Esophagus muscularis mucosa (tissue), 4 donors: Measurements from ENCODE around the gene DSCAML1. TPM values are rescaled to one million over a fixed set of nuclear protein-coding genes. Genes with fewer than 3 reads are reported as not detected.

Experiments
- DNase-seq: peaks from one replicate; pipeline ENCODE4 v3.0.0-alpha.2; 2017; ENCODE audit errors: extremely low spot score
- H3K27ac ChIP-seq, 4 donors: fragments of 200-600 bp; sonication (generic); replicated peaks in 1 of 4; 1 replicate in 3 of 4; 2 replicates in 1 of 4; pipeline ENCODE4 v1.5.1; 2016 to 2019; ENCODE audit warnings: mild to moderate bottlenecking in 1 of 4
- H3K27me3 ChIP-seq, 4 donors: fragments of 200-600 bp; sonication (generic); one replicate each; pipeline versions ENCODE4 v1.5.1 to v1.6.0; 2016 to 2019
- H3K36me3 ChIP-seq, 4 donors: fragments of 200-600 bp; sonication (generic); one replicate each; pipeline ENCODE4 v1.5.1; 2016 to 2019
- H3K4me1 ChIP-seq, 4 donors: fragments of 200-600 bp; sonication (generic); one replicate each; pipeline ENCODE4 v1.5.1; 2016 to 2019
- H3K4me3 ChIP-seq, 4 donors: fragments of 200-600 bp; sonication (generic); 1 replicate in 2 of 4; 2 replicates in 2 of 4; pipeline ENCODE4 v1.5.1; 2016 to 2019; ENCODE audit warnings: mild to moderate bottlenecking in 4 of 4, moderate library complexity in 1 of 4
- H3K9me3 ChIP-seq, 4 donors: fragments of 200-600 bp; sonication (generic); 1 replicate in 3 of 4; 2 replicates in 1 of 4; pipeline ENCODE4 v1.5.1; 2016 to 2019
- EP300 ChIP-seq: sonication (generic); formaldehyde crosslinking; IDR thresholded peaks from one replicate; pipeline ENCODE4 v1.6.1; 2017; ENCODE audit warnings: antibody characterized with exemption
- POLR2A ChIP-seq: fragments of 450-650 bp; IDR thresholded peaks from one replicate; pipeline ENCODE4 v1.6.1; 2017; ENCODE audit warnings: antibody characterized with exemption, moderate library complexity, mild to moderate bottlenecking, low read depth
- POLR2AphosphoS5 ChIP-seq, 2 donors: sonication (generic); formaldehyde crosslinking; IDR thresholded peaks; one replicate each; pipeline ENCODE4 v1.6.1; 2017; ENCODE audit warnings: antibody characterized with exemption in 2 of 2
- WGBS: methylation state at CpG from one replicate; pipeline ENCODE4 v1.1.5; 2018; 5-methylcytosine and 5-hydroxymethylcytosine counted together
- intact Hi-C: fragments of 100-400 bp; cut with DNase I; formaldehyde crosslinking; loops from one replicate; pipeline ENCODE4 v1.15.1; 2023
- total RNA-seq, 4 donors: library from RNA; depleted of rRNA; stranded (reverse); fragments of >200 nt; gene quantifications; one replicate each; pipeline versions ENCODE4 v1.1.0 to v1.2.1, GENCODE V29; 2016
- TF ChIP-seq, protein P1 (sequence below), 3 experiments: fragments of 200-600 bp in 2 of 3; fragments of 450-650 bp in 1 of 3; sonication (generic) in 2 of 3; IDR thresholded peaks; one replicate each; pipeline ENCODE4 v1.5.1; 2017 to 2019; ENCODE audit warnings: antibody characterized with exemption in 3 of 3, mild to moderate bottlenecking in 2 of 3, moderate library complexity in 1 of 3

The DSCAML1 gene
- total RNA-seq, 4 donors from 2014 or later, result 0.50 to 5.8 (median 1.2) TPM

- Histone ChIP-seq H3K27ac (no peak overlapping the region), H3K36me3 (no peaks in the 10 kb centered on the region), H3K4me1 (peaks cover 0 to 13% (median 0%) of the 10 kb centered on the region in 4 donors), H3K9me3 (no peaks in the 10 kb centered on the region), H3K27me3 (peaks cover 0 to 15% (median 0%) of the 10 kb centered on the region in 4 donors), H3K4me3 (no peak overlapping the region)
- no peak for DNase-seq
- TF ChIP-seq, protein P1, sequence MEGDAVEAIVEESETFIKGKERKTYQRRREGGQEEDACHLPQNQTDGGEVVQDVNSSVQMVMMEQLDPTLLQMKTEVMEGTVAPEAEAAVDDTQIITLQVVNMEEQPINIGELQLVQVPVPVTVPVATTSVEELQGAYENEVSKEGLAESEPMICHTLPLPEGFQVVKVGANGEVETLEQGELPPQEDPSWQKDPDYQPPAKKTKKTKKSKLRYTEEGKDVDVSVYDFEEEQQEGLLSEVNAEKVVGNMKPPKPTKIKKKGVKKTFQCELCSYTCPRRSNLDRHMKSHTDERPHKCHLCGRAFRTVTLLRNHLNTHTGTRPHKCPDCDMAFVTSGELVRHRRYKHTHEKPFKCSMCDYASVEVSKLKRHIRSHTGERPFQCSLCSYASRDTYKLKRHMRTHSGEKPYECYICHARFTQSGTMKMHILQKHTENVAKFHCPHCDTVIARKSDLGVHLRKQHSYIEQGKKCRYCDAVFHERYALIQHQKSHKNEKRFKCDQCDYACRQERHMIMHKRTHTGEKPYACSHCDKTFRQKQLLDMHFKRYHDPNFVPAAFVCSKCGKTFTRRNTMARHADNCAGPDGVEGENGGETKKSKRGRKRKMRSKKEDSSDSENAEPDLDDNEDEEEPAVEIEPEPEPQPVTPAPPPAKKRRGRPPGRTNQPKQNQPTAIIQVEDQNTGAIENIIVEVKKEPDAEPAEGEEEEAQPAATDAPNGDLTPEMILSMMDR (IDR thresholded peaks at IDR 0.05), result no peak
- TF ChIP-seq EP300 (no peak), POLR2A (no peak), POLR2AphosphoS5 (IDR thresholded peaks at IDR 0.05) (no peak)
- intact Hi-C loops, result no loop called here
These were observed 72.4 kb downstream of the DSCAML1 start for GRCh38 chr11:117724621-117725020.

DNA sequence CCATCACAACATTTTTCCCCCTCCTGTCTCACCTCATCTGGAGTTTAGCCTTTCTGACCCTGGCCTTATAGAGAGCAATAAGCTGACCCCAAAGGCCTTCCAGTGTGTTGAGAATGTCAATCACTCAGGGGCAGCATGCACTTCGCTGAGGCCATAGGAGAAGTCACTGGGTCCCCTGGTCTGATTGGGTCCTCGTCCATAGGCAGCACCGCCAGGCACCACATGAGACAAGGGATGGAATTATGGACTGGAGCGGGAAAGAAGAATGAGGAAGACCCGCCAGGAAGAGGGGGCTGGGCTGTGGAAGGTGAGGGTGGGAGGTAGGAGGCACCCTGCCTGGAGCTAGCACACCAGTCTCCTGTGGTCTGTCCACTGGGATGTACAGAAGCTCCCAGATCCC lies 72.9 kb downstream of the DSCAML1 start:
- Histone ChIP-seq H3K4me3 (no peak overlapping the region), H3K27me3 (peaks cover 0 to 15% (median 0%) of the 10 kb centered on the region in 4 donors), H3K36me3 (no peaks in the 10 kb centered on the region), H3K27ac (no peak overlapping the region), H3K4me1 (peaks cover 0 to 13% (median 0%) of the 10 kb centered on the region in 4 donors), H3K9me3 (no peaks in the 10 kb centered on the region)
- TF ChIP-seq EP300, result no peak
- TF ChIP-seq POLR2A, result no peak
- TF ChIP-seq POLR2AphosphoS5 (IDR thresholded peaks at IDR 0.05), result no peak
- TF ChIP-seq, protein P1 (IDR thresholded peaks at IDR 0.05), result no peak
- intact Hi-C loops, result no loop called here
- no peak for DNase-seq
- WGBS, result 95% methylated on average over 5 of the region's 5 CpGs

DNA sequence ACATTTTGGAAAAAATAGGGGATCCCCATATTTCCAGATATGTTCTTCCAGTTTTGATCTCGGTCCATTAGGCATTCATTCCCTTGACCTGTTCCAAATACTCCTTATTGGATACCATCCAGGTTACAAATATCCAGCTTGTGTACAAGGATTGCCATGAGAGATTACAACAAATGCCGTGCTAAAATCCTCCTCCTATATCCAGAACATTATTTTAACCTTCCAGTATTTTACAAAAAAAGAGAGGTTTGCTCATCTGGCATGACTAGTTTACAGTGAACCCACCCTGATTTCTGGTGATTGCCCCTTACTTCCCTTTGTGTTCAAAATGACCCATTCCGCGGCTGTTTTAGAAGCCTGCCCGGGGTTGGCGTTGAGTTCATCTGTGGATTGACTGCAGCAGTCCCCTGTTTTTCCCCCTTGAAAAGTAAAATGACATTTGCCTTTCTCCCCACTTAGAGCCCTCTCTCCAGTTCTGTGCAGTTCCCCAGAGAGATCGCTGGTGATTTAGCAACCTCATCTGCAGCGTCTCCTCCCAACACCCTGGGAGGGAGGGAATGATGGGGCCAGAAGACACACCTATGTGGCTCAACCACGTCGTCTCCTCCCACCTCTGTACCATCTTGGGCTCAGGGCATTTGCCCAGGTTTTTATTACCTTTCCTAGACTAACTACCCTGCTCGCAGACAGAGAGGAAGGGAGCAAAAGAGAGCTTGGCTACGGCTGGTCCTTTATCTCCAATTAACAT lies 73.6 kb downstream of the DSCAML1 start:
- Histone ChIP-seq H3K4me1 (peaks cover 0 to 13% (median 0%) of the 10 kb centered on the region in 4 donors), H3K27ac (no peak overlapping the region), H3K9me3 (no peaks in the 10 kb centered on the region), H3K4me3 (no peak overlapping the region), H3K36me3 (no peaks in the 10 kb centered on the region), H3K27me3 (peaks cover 0 to 15% (median 0%) of the 10 kb centered on the region in 4 donors)
- intact Hi-C loops, result no loop called here
- 61% methylated on average over 12 of the region's 12 CpGs for WGBS
- no peak for DNase-seq
- no peak for TF ChIP-seq POLR2A
- TF ChIP-seq POLR2AphosphoS5 (IDR thresholded peaks at IDR 0.05), result no peak
- TF ChIP-seq, protein P1 (IDR thresholded peaks at IDR 0.05), result no peak
- TF ChIP-seq EP300, result no peak

- 53% methylated on average over 2 of the region's 2 CpGs for WGBS
- no peaks in the 10 kb centered on the region for H3K9me3 ChIP-seq
These were observed 74.9 kb downstream of the DSCAML1 start for GRCh38 chr11:117722082-117722481.

More at GRCh38 chr11:117722082-117722481, 74.9 kb downstream of the DSCAML1 start:
- TF ChIP-seq POLR2AphosphoS5 (IDR thresholded peaks at IDR 0.05) (no peak), POLR2A (no peak), EP300 (no peak)
- TF ChIP-seq, protein P1 (IDR thresholded peaks at IDR 0.05), result no peak
- no peak for DNase-seq
- intact Hi-C loops, result no loop called here
- H3K27me3 ChIP-seq, result peaks cover 0 to 28% (median 0%) of the 10 kb centered on the region in 4 donors
- H3K27ac ChIP-seq, result no peak overlapping the region
- H3K36me3 ChIP-seq, result no peaks in the 10 kb centered on the region
- no peak overlapping the region for H3K4me3 ChIP-seq
- peaks cover 0 to 13% (median 3%) of the 10 kb centered on the region in 4 donors for H3K4me1 ChIP-seq
